GM19239 (cell line): ENCODE measurements around the gene SRD5A2.
"Not testable (repeated sequence)": the region's sequence is repeated elsewhere in the genome, so short reads cannot be mapped to it uniquely, and the experiment has no call there.

ENCODE experiments used
- DNase-seq: peaks from one replicate; pipeline ENCODE4 v3.0.0; 2011; ENCODE audit warnings: low spot score; ENCODE audit not compliant: insufficient read length
- FAIRE-seq: peaks from 2 replicates; lab custom pipeline; 2011; peaks lifted over from hg19 to GRCh38; lab: Jason Lieb, UNC

The SRD5A2 gene

DNA sequence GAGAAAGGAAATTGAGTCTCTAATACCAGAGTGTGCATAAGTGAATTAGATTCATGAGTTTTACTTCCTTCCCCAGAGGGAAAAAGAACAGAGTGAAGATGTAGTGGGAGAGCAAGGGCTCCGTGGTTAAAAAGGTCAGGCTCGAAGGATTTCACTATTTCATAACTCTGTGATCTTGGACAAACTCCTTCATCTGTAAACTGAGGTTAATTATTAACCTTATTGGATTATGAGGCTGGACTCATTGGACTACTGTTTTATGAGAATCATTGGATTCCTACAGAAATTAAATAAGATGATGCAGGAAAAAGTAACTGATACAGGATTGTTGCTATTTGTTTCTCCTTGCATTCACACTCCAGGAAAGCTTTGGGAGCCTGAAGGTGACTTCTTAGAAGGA is 45.0 kb downstream of the SRD5A2 start:
- DNase-seq (no peak), FAIRE-seq (no peak)

DNA sequence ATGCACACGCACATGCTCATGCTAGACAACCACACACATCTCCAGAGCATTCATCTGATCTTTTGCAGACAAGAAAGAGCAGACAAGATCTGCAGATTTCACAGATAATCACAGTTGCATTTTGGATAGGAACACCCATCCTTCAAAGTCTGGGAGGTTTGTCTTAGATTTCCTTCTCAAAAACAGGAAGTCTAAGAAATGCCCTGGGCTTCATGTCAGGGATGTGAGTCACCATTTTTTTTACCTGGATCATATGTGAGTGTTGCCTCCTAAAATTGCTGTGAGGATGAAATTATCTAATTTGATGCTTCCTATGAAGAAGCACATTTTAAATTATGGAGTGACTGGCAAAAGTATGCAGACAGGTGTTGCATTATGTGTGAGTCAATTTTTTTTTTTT is 46.1 kb downstream of the SRD5A2 start:
- no peak for DNase-seq

DNA sequence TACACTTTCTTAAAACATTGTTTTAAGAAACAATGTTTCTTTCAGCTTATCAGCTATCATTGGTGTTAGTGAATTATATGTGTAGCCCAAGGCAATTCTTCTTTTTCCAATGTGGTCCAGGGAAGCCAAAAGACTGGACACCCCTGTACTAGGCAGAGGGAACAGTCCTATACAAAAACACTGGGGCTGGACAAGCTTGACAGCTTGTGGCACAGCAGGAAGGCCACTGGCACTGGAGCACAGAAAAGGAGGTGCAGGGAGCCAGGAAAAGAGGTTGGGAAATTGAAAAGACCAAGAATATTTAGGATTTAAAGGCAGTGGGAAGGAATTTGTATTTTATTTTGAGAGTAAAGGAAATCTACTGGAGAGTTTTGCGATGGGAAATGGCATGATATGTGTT is 47.7 kb downstream of the SRD5A2 start:
- FAIRE-seq (no peak), DNase-seq (no peak)

More for the DNA sequence above, 46.1 kb downstream of the SRD5A2 start:
- no peak for FAIRE-seq

DNA sequence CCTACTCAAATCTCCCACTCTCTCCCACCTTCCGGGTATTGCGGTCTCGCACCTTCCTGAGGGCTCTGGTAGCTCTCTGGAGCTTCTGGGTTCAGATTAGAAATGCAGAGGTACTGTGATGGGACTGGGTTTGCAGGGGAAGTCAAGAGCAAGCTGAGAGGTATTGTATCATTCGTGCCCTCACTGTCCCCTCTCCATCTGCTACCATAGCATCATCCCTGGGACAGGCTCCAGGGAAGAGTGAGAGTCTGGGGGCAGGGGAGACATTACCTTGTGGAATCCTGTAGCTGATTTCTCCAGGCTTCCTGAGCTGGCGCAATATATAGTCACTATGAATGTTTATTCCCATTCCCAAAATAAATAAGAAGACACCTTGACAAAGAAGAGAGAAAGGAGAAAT is 49.6 kb downstream of the SRD5A2 start:
- FAIRE-seq = no peak
- DNase-seq = no peak

DNA sequence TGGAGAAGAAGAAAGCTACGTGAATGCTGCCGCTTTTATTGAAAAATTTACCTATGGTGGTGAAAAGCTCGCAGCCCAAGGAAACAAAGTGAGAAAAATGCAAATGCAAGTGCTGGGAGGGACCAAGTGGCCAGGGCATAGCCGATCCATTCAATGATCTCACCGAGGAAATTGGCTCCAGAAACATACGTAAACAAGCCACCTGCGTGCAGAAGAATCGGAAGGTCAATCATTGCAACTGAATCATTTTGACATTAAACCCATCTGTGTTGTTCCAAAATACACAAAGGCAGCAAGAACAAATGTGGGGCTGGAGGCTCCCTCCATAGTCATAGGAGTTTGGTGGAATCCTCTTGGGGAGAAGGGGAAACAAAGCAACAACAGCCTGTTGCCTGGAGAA is 51.5 kb downstream of the SRD5A2 start:
- FAIRE-seq (no peak), DNase-seq (no peak)

GRCh38 chr2:31528823-31529222 is 51.9 kb downstream of the SRD5A2 start:
- DNase-seq (no peak), FAIRE-seq (no peak)

- FAIRE-seq (no peak), DNase-seq (no peak)
These were observed 53.6 kb downstream of the SRD5A2 start for GRCh38 chr2:31526946-31527732.

DNA sequence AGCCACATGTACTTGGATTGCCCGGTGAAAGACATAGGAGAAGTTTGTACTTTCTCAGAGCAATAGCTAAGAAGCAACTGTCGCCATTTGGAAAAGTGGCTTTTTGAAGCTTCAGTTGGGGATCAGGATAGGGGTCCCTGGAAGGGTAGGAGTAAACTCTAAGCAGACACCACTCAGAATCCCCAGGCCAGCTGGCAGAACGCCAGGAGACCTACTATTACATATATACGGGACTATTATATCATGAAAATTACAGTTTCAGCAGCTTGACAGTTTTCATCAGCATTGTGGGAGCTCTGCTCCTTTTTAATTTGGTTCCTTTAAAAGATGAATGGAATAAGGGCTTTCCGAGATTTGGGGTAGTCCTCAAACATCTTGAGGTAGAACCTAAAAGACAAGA is 54.9 kb downstream of the SRD5A2 start:
- DNase-seq = no peak

GRCh38 chr2:31524592-31524991 is 56.1 kb downstream of the SRD5A2 start:
- DNase-seq = no peak
- FAIRE-seq = no peak

More for the DNA sequence above, 54.9 kb downstream of the SRD5A2 start:
- no peak for FAIRE-seq

DNA sequence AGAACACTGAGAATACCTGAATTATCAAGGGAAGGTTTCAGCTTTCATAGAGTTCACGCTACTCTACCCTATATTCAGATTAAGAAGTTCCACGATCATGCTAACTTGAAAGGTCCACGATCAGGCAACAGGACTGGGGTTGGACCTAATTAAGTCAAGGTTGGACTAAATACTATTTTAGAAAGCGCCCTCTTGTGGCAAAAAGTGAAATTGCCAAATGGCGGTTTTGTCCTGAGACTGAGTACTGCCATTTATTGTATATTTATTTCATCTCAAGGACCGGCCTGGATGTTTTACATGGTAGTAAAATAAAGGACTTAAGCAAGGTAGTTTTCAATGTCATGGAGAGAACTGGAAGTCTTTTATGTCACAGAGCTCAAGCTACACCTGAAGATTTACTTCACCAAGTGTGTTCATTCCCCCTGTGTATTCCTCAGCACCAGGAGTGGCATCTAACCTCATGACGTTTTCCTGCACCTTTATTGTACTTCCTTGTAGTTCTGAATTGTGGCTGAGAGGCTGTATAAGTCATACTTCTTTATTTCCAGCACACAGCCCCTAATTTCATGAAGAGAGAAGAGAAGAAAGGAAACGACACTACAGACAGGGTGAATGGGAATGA is 56.8 kb downstream of the SRD5A2 start:
- peak; percentile 81 for FAIRE-seq
- DNase-seq = peak; percentile 7

DNA sequence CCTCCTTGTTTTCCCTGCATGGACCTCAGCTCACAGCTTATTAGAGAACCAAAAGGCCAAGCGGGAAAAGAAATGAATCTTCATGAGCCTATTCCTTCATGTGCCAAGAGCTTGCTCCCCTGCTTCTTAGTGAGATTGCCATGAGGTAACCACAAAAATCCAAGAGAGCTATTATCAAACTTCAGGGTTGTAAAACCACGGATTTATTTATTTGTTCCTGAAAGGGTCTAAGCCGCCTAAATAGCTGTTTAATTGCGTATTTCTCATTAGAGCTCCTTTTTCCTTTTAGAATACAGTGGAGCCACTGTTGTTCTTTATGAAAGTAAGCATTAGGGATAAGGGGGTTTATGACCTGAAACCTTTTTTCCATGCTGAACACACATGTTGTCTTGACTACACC is 58.0 kb downstream of the SRD5A2 start:
- DNase-seq = no peak
- no peak for FAIRE-seq

- DNase-seq (no peak), FAIRE-seq (no peak)
These were observed 63.1 kb downstream of the SRD5A2 start for GRCh38 chr2:31517442-31518203.

GRCh38 chr2:31515586-31515985 is 65.2 kb downstream of the SRD5A2 start:
- DNase-seq (no peak), FAIRE-seq (no peak)

- FAIRE-seq (no peak), DNase-seq (no peak)
These were observed 67.2 kb downstream of the SRD5A2 start for GRCh38 chr2:31513553-31513952.

- no peak for FAIRE-seq
- DNase-seq = no peak
These were observed 69.4 kb downstream of the SRD5A2 start for GRCh38 chr2:31511376-31511775.

GRCh38 chr2:31505111-31505510 is 75.6 kb downstream of the SRD5A2 start:
- DNase-seq (no peak), FAIRE-seq (no peak)

GRCh38 chr2:31504311-31504710 is 76.4 kb downstream of the SRD5A2 start:
- no peak for DNase-seq
- FAIRE-seq = no peak

DNA sequence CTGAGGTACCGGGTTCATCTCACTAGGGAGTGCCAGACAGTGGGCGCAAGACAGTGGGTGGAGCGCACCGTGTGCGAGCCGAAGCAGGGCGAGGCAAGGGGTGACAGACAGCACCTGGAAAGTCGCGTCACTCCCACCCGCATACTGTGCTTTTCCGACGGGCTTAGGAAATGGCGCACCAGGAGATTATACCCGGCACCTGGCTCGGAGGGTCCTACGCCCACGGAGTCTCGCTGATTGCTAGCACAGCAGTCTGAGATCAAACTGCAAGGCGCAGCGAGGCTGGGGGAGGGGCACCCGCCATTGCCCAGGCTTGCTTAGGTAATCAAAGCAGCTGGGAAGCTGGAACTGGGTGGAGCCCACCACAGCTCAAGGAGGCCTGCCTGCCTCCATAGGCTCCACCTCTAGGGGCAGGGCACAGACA is 84.3 kb downstream of the SRD5A2 start:
- FAIRE-seq, DNase-seq: not testable (repeated sequence)

DNA sequence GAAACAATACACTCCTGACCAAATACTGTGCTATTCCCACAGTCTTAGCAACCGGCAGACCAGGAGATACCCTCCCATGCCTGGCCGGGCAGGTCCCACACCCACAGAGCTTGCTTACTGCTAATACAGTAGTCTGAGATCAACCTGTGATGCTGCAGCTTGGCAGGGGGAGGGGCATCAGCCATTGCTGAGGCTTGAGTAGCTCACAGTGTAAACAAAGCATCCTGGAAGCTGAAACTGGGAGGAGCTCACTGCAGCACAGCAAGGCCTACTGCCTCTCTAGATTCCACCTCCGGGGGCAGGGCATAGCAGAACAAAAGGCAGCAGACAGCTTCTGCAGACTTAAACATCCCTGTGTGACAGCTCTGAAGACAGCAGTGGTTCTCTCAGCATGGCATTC is 91.4 kb downstream of the SRD5A2 start:
- FAIRE-seq, DNase-seq: not testable (repeated sequence)

DNA sequence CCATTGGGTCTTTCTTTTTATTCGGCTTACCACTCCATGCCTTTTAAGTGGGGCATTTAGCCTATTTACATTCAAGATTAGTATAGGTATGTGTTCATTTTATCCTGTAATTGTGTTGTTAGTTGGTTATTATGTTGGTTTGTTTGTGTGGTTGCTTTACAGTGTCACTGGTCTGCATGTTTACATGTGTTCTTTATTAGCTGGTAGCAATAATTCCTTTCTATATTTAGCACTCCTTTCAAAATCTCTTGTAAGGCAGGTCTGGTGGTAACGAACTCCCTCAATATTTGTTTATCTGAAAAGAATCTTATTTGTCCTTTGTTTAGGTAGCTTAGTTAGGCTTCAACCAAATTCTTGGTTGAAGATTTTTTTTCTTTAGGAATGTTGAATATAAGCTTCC is 97.5 kb downstream of the SRD5A2 start:
- FAIRE-seq (no peak), DNase-seq (no peak)
